ENCODE results near the gene BBLN. TPM values are rescaled to one million over a fixed set of nuclear protein-coding genes. Genes with fewer than 3 reads are reported as not detected.

BBLN gene
- total and polyA plus RNA-seq, 4 donors = 13.4 to 42.1 (median 32.3) TPM

- TF ChIP-seq CTCF (IDR thresholded peaks at IDR 0.05; ENCODE audit: low read depth, low read length, missing input control) (peak; percentile 34), RAD21 (IDR thresholded peaks at IDR 0.05) (peak in 1 of 2 donors; percentile 21), JUND (IDR thresholded peaks at IDR 0.05) (no peak), HNF4A (conservative IDR thresholded peaks at IDR 0.05) (no peak), SP1 (IDR thresholded peaks at IDR 0.05) (peak; percentile 11)
Observed at GRCh38 chr9:128192601-128193371, 32.7 kb downstream of the BBLN start (continued).

GRCh38 chr9:128193469-128194096, 33.5 kb downstream of the BBLN start:
- peak overlapping the region; percentile 60 to 79 for H3K27ac ChIP-seq (ENCODE audit: low read depth in 1 of 2, low read length in 2 of 2)
- no peak overlapping the region for H3K4me3 ChIP-seq (ENCODE audit: low read depth in 1 of 3, low read length in 3 of 3)
- peaks cover 0 to 4% (median 0%) of the 10 kb centered on the region in 4 donors for H3K36me3 ChIP-seq (ENCODE audit: control insufficient read depth in 4 of 4, insufficient read depth in 3 of 4, low read depth in 1 of 4, low read length in 3 of 4)
- no peaks in the 10 kb centered on the region for H3K27me3 ChIP-seq (ENCODE audit: control insufficient read depth in 4 of 4, insufficient read depth in 4 of 4, low read length in 3 of 4)
- no peak overlapping the region for H3K9ac ChIP-seq (ENCODE audit: low read depth in 1 of 2, low read length in 2 of 2)
- DNase-seq (ENCODE audit: low spot score) = no peak
- peaks cover 8 to 23% (median 16%) of the 10 kb centered on the region in 4 donors for H3K4me1 ChIP-seq (ENCODE audit: control insufficient read depth in 4 of 4, insufficient read depth in 4 of 4, low read length in 3 of 4)
- no peak for TF ChIP-seq ZBTB33 (IDR thresholded peaks at IDR 0.05)
- TF ChIP-seq ATF3 (IDR thresholded peaks at IDR 0.05) = no peak
- TF ChIP-seq HNF4G (IDR thresholded peaks at IDR 0.05) = no peak
- no peak for TF ChIP-seq GABPA (IDR thresholded peaks at IDR 0.05 in 1 of 2, conservative IDR thresholded peaks at IDR 0.05 in 1 of 2)
- TF ChIP-seq YY1 (IDR thresholded peaks at IDR 0.05) = no peak
- TF ChIP-seq SP1 (IDR thresholded peaks at IDR 0.05) = no peak
- H3K9me3 ChIP-seq (ENCODE audit: control insufficient read depth in 4 of 4, low read length in 3 of 4) = no peaks in the 10 kb centered on the region
- WGBS = 88% methylated on average over 14 of the region's 14 CpGs

GRCh38 chr9:128201441-128202369, 41.6 kb downstream of the BBLN start:
- peaks cover 3 to 28% (median 20%) of the 10 kb centered on the region in 4 donors for H3K4me1 ChIP-seq (ENCODE audit: control insufficient read depth in 4 of 4, insufficient read depth in 4 of 4, low read length in 3 of 4)
- H3K4me3 ChIP-seq (ENCODE audit: low read depth in 1 of 3, low read length in 3 of 3) = no peak overlapping the region
- 90% methylated on average over 13 of the region's 13 CpGs for WGBS
- peaks cover 0 to 4% (median 0%) of the 10 kb centered on the region in 4 donors for H3K36me3 ChIP-seq (ENCODE audit: control insufficient read depth in 4 of 4, insufficient read depth in 3 of 4, low read depth in 1 of 4, low read length in 3 of 4)
- no peak overlapping the region for H3K9ac ChIP-seq (ENCODE audit: low read depth in 1 of 2, low read length in 2 of 2)
- no peak for DNase-seq (ENCODE audit: low spot score)
- H3K27ac ChIP-seq (ENCODE audit: low read depth in 1 of 2, low read length in 2 of 2) = no peak overlapping the region
- TF ChIP-seq TAF1 (conservative IDR thresholded peaks at IDR 0.05) (no peak), JUND (IDR thresholded peaks at IDR 0.05) (no peak), GABPA (IDR thresholded peaks at IDR 0.05 in 1 of 2, conservative IDR thresholded peaks at IDR 0.05 in 1 of 2) (no peak), ATF3 (IDR thresholded peaks at IDR 0.05) (no peak), NR2F2 (IDR thresholded peaks at IDR 0.05) (no peak), EGR1 (IDR thresholded peaks at IDR 0.05; ENCODE audit: low read depth in 2 of 2) (no peak), FOXA1 (IDR thresholded peaks at IDR 0.05) (no peak), REST (IDR thresholded peaks at IDR 0.05) (no peak), RAD21 (IDR thresholded peaks at IDR 0.05) (no peak)
- H3K27me3 ChIP-seq (ENCODE audit: control insufficient read depth in 4 of 4, insufficient read depth in 4 of 4, low read length in 3 of 4) = no peaks in the 10 kb centered on the region
- H3K9me3 ChIP-seq (ENCODE audit: control insufficient read depth in 4 of 4, low read length in 3 of 4) = no peaks in the 10 kb centered on the region

Data from liver (tissue), 9 donors.